Fibroblast of upper back skin (primary cell): Measurements from ENCODE around the gene CYP3A5.

Experiments used
- DNase-seq: peaks from one replicate; pipeline ENCODE4 v3.0.0-alpha.2; 2013

Gene CYP3A5

DNA sequence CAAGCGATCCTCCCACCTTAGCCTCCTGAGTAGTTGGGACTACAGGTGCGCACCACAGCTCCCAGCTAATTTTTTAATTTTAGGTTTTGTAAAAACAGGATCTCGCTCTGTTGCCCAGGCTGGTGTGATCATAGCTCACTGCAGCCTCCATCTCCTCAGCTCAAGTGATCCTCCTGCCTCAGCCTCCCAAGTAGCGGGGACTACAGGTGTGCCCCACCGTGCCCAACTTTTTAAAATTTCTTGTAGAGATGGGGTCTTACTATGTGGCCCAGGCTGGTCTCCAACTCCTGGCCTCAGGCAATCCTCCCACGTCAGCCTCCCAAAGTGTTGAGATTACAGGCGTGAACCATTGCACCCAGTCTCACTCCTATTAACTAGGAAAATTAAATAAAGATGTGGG is 74.3 kb downstream of the CYP3A5 start:
- no peak for DNase-seq

DNA sequence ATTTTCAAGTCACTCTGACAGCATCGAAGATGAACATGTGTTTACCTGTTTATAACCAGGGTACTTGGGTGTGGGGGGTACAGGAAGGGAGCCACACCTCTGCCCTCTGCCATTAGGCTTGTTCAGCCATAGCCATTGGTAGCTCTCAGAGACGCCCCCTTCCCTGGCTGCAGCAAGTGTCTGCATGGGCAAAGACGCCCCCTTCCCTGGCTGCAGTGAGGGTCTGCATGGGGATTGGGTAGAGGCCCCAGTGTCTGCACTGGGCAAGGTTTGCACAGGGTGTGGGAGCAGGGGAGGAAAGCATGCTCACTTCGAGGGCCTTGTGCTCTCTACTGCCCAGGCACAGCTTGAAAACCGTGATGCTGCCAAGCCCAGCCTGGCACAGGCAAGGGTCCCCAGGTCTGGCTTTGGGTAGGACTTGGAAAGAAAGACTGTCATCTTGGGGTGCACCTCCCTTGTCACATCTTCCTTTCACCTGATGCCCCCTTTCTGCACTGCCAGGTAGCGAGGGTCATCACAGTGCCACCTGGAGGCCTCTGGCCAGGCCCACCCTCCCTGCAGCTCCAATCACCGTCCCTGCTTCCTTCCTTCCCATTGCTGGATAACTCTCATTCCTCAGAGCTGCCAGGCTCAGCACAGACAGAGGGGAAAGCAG is 78.0 kb downstream of the CYP3A5 start:
- no peak for DNase-seq

DNA sequence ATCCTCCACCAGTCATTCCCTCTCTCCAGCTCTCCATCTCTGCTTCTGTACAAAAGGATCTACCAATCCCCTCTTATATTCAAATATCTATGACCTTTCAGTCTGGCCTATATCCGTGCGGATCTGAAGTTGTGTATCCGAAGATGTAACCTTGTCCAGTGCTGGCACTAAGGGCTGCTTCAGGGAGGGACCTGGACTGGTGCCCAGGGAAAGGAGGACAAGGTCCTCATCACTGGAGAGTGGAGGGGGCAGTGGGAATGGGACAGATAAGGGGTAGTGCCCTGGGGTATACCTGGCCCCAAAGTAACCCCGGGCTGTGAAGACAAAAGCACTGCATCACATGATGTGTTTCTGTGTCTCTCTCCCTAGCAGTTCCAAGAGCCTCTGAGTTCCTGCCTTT is 80.0 kb downstream of the CYP3A5 start:
- DNase-seq, result no peak
